Stimulated activated CD8-positive, alpha-beta memory T cell treated with anti-CD3 and anti-CD28 coated beads, Interleukin-7, amount 100 ng/mL, for 24 hours (primary cell): ENCODE measurements around the gene SLC25A46.
"Not testable (repeated sequence)": the region's sequence is repeated elsewhere in the genome, so short reads cannot be mapped to it uniquely, and the experiment has no call there.

Experiments
- DNase-seq: peaks from one replicate; pipeline ENCODE4 v3.0.0-alpha.2; 2020; ENCODE audit warnings: low read depth

Gene SLC25A46

GRCh38 chr5:110757118-110757729, 18.4 kb downstream of the SLC25A46 start:
- no peak for DNase-seq

GRCh38 chr5:110760158-110760557, 21.4 kb downstream of the SLC25A46 start:
- DNase-seq: no peak

GRCh38 chr5:110768138-110768860, 29.5 kb downstream of the SLC25A46 start:
- DNase-seq: no peak

GRCh38 chr5:110769000-110769681, 30.3 kb downstream of the SLC25A46 start:
- no peak for DNase-seq

- no peak for DNase-seq
These were observed 31.5 kb downstream of the SLC25A46 start for GRCh38 chr5:110770286-110770685.

DNA sequence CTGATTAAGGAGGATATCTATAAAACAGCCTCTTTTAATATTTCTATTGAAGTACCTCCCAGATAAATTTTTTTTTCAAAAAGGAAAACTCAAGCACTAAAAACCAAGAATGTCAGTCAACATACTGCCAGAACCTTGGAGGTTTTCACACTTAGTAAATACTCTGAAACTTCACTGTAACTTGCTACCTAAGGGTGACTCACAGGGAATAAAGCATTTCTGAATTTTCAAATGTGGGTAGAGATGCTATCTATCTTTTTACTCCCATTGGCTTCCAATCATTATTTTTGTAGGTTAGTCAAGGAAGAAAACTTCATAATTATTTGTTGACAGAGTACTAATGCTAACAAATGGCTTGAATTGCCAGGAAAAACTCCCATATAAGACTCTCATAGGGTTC, 46.1 kb downstream of the SLC25A46 start:
- no peak for DNase-seq

DNA sequence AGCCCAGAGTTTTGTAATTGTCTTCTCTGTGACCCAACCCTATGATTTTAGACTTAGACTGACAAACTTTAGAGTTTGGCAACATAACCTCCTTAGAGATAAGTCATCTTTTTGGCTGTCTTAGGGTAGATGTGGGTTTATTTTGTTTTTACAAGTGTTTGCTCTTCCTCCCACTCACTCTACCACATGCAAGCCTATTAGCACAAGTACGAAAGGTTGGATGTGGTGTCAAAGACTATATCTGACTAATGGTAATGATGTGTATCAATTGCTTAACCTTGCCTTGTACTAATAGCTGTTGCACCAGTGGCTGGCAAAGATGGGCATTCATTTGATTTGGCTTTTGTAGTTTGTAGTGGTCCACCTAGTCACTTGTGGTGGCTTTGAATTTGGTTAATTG, 46.5 kb downstream of the SLC25A46 start:
- DNase-seq: no peak

DNA sequence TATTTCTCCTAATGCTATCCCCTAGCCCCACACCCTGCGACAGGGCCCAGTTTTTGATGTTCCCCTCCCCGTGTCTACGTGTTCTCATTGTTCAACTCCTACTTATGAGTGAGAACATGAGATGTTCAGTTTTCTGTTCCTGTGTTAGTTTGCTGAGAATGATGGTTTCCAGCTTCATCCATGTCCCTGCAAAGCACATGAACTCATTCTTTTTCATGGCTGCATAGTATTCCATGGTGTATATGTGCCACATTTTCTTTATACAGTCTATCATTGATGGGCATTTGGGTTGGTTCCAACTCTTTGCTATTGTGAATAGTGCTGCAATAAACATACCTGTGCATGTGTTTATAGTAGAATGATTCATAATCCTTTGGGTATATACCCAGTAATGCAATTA, 49.2 kb downstream of the SLC25A46 start:
- DNase-seq: not testable (repeated sequence)

DNA sequence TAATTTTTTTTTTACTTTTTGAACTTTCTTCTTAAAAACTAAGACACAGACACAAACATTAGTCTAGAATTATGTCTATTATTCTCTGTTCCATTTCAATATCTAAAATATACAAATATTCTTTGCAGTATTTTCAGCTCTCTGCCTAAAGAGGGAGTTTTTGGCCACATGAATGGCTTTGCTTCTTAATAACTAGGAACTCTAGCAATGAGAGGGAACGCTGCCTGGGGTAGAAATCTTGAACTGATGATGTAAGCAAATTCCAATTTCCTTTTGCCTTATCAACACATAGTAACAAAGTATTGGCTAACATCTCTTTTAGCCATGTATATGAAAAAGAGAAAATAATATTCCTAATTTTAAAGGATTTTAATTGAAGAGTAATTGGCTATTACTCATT, 51.9 kb downstream of the SLC25A46 start:
- DNase-seq: no peak

DNA sequence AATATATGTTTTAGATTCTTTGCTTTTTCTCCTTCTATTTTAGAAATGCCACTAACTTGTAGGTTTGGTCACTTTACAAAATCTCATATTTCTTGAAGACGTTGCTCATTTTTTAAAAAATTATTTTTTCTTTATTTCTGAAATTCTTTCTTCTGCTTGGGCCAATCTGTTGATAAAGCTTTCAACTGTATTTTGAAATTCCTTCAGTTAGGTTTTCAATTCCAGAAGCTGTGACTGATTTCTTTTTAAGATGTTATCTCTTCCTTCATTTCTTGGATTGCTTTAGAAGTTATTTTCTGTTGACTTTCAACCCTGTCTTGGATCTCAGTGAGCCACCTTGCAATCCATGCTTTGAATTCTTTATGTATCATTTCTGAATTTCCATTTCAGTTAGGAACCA, 64.2 kb downstream of the SLC25A46 start:
- DNase-seq: no peak

DNA sequence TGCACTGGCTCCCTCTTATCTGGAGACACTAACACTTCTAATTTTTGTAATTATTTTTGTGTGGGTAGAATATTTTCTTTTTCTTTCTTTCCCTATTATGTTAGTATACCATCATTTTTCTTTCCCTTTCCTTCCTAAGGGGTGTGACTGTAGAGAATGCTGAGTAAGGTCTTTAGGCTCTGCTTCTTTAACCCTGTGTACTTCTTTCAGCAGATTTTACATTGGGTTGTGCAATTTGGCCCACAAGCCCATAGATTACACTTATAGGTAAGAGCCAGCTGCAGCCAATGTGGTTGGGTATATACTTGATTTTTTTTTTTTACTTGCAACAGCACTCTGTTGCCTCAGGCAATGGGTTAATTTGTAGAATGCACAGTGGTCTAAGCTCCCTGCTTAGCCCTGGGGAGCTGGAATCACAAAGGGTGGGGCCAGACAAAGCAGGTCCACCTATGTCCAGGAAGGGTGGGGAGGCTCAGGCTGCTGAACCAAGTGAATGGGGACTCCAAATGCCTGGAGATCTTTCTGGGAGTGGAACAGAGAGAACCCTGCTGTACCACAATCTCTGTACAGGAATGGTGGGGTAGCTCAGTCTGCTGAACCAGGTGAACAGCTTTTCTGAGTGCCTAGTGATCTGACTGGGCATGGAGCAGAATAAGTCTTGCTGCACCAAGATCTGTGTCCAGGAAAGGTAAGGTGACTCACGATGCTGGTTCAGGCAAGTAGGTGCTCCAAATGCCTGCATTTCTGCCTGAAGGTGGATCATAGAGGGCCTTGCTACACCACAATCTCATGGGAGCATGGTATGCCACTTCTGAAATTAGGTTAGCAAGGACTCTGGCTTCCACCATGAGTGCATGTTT, 64.9 kb downstream of the SLC25A46 start:
- DNase-seq: no peak

- DNase-seq: no peak
These were observed 68.4 kb downstream of the SLC25A46 start for GRCh38 chr5:110807169-110807568.

GRCh38 chr5:110809006-110809405, 70.2 kb downstream of the SLC25A46 start:
- DNase-seq: no peak
